Measurements from ENCODE around the gene FLT4. TPM values are rescaled to one million over a fixed set of nuclear protein-coding genes. Genes with fewer than 3 reads are reported as not detected.

The FLT4 gene
- total RNA-seq, 6 experiments from 2014 or later: not detected

DNA sequence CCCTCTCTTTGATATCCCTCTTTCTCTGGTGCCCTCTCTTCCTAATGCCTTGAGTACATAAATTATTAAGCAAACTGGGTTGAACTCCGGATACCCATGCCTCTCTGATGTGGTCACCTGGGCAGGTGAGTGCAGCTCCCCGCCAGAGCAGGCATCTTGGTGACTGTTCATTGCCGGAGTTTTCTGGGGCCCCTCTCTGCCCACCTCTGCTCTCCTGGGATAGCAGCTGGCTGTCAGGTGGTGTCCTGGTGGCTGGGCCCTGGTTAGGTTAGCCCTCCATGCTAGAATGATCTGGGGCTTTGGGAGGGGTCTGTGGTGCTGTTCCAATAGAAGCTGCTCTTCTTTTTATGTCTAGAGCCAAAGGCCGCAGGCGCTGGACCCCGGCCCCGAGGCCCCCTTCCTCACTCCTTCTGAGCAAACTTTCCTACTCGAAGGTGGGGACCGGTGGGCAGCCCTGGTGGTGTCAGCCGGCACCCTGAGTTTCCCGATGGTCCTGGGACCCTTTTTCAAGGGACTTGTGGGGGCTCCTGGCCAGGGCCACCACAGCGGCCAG lies 53.2 kb downstream of the FLT4 start:
- Mint-ChIP-seq H3K4me3 (no peak overlapping the region), H3K9me3 (peaks cover 5% of the 10 kb centered on the region; the same call in 1 of the 2 replicates), H3K4me1 (ENCODE audit: low read depth) (no peaks in the 10 kb centered on the region), H3K27me3 (ENCODE audit: insufficient read depth) (peaks cover 26% of the 10 kb centered on the region), H3K36me3 (ENCODE audit: low read depth) (no peaks in the 10 kb centered on the region; the same call in 1 of the 2 replicates), H3K27ac (no peak overlapping the region)
- TF ChIP-seq, protein P1, sequence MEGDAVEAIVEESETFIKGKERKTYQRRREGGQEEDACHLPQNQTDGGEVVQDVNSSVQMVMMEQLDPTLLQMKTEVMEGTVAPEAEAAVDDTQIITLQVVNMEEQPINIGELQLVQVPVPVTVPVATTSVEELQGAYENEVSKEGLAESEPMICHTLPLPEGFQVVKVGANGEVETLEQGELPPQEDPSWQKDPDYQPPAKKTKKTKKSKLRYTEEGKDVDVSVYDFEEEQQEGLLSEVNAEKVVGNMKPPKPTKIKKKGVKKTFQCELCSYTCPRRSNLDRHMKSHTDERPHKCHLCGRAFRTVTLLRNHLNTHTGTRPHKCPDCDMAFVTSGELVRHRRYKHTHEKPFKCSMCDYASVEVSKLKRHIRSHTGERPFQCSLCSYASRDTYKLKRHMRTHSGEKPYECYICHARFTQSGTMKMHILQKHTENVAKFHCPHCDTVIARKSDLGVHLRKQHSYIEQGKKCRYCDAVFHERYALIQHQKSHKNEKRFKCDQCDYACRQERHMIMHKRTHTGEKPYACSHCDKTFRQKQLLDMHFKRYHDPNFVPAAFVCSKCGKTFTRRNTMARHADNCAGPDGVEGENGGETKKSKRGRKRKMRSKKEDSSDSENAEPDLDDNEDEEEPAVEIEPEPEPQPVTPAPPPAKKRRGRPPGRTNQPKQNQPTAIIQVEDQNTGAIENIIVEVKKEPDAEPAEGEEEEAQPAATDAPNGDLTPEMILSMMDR (IDR thresholded peaks at IDR 0.05): no peak
- DNase-seq: no peak

DNA sequence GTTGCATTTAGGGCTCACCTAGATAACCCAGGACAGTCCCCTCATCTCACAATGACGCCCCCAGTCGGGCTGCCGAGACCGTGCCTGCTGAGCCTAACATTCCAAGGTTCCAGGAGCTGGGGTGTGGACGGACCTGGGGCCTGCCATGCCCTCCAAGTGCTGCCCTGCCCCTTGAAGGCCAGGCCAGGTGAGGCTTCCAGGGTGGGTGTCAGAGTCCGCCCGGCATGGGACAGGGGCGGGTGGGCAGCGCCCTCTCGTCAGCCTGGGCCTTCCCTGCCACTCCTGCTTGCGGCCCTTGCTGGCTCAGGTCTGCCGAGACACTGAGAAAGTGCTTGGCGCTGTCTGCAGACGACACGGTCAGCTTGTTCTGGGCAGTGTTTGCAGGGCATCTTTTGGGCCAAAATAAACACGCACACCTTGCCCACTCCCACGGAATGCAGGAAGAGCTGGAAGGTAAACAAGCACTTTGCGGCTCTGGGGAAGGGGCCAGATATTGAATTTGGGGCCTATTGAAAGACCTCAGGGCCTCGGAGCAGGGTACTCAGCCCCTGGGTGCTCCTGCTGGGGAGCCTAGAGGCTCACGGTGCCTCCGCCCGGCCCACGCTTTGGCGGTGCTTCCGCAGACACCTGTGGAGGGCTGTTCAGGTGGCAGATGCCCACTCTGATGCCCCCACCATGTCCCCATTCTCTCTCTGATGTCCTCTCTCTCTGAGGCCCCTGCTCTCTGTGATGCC lies 53.9 kb downstream of the FLT4 start:
- no peak for DNase-seq
- no peak overlapping the region for H3K4me3 Mint-ChIP-seq
- no peak overlapping the region for H3K27ac Mint-ChIP-seq
- H3K9me3 Mint-ChIP-seq: peaks cover 5% of the 10 kb centered on the region; the same call in 1 of the 2 replicates
- H3K36me3 Mint-ChIP-seq (ENCODE audit: low read depth): no peaks in the 10 kb centered on the region; the same call in 1 of the 2 replicates
- H3K27me3 Mint-ChIP-seq (ENCODE audit: insufficient read depth): peaks cover 26% of the 10 kb centered on the region
- no peaks in the 10 kb centered on the region for H3K4me1 Mint-ChIP-seq (ENCODE audit: low read depth)
- TF ChIP-seq, protein P1 (IDR thresholded peaks at IDR 0.05): no peak

DNA sequence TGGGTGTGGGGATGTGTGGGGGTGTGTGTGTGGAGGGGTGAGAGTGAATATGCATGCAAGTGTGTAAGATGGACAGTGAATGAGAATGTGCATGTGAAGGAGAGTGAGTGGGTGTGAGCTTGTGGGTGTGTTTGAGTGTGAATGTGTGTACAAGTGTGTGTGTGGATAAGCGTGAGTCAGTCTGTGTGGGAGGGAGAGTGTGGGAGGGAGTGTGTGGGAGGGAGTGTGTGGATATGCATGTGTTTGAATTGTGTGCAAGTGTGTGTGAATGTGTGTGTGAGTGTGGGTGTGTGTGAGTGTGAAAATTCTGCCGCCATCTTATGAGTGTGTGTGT lies 54.4 kb downstream of the FLT4 start:
- no peaks in the 10 kb centered on the region for H3K4me1 Mint-ChIP-seq (ENCODE audit: low read depth)
- H3K9me3 Mint-ChIP-seq: peaks cover 1% of the 10 kb centered on the region; the same call in 1 of the 2 replicates
- H3K4me3 Mint-ChIP-seq: no peak overlapping the region
- H3K27ac Mint-ChIP-seq: no peak overlapping the region
- H3K27me3 Mint-ChIP-seq (ENCODE audit: insufficient read depth): peaks cover 26% of the 10 kb centered on the region
- TF ChIP-seq, protein P1 (IDR thresholded peaks at IDR 0.05): no peak
- no peak for DNase-seq
- H3K36me3 Mint-ChIP-seq (ENCODE audit: low read depth): no peaks in the 10 kb centered on the region; the same call in 1 of the 2 replicates

DNA sequence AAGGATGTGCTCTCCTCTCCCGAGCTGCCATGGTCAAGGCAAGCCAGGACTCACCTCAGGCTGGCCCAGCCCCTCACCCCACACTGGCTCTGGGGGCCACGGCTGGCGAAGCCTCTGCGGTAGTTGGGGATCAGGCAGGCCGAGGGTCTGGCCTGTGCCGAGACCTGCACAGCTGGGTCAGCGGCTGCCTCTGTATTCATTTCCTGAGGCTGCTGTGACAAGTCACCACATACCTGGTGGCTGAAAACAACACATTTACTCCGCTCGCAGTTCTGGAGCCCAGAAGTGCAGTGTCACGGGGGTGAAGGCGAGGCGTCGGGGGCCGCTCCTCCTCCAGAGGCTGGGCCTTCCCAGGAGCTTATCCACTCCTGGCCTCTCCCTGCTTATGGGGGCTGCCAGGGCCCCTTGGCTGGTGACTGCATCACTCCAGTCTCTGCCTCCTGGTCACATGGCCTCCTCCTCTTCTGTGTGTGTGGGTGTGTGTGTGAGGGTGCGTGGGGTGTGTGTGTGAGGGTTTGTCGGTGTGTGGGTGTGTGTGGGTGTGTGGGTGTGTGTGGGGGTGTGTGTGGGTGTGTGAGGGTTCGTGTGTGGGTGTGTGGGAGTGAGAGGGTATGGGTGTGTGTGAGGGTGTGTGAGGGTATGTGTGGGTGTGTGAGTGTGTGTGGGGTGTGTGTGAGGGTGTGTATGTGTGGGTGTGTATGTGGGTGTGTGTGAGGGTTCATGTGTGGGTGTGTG lies 54.9 kb downstream of the FLT4 start:
- Mint-ChIP-seq H3K36me3 (ENCODE audit: low read depth) (no peaks in the 10 kb centered on the region; the same call in 1 of the 2 replicates), H3K9me3 (no peaks in the 10 kb centered on the region), H3K27ac (no peak overlapping the region), H3K27me3 (ENCODE audit: insufficient read depth) (peaks cover 30% of the 10 kb centered on the region), H3K4me1 (ENCODE audit: low read depth) (peaks cover 3% of the 10 kb centered on the region; the same call in 1 of the 2 replicates), H3K4me3 (no peak overlapping the region)
- TF ChIP-seq, protein P1 (IDR thresholded peaks at IDR 0.05): no peak
- DNase-seq: no peak

DNA sequence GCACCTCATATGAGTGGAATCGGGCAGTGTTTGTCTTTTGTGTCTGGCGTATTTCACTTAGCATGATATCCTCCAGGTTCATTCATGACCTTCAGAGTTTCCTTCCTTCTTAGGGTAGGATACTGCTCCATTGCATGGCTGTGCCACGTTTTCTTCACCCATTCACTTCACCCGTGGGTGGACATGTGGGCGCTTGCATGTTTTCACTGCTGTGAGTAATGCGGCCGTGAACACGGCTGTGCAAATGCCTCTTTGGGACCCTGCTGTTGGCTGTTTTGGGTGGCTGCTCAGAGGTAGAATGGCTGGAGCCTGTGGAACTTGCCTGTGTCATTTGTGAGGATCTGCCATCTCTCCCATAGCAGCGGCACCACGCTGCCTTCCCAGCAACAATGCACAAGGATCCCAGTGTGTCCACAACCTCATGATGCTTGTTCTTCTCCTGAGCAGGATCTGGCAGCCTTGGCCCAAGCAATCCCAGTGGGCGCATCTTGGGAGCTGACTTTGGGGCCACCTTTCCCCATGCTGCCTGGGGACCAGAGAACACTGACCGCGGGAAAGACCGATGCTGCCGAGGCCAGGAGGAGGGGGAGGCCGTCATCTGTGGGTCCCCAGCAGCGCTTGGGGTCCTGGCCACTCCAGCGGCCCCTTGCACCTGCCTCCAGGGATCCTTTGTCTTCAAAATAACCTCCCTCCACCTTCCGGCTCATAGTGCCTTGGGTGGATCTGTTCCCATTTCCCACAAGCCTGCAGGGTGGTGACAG lies 55.8 kb downstream of the FLT4 start:
- Mint-ChIP-seq H3K4me3 (no peak overlapping the region), H3K27ac (no peak overlapping the region), H3K9me3 (no peaks in the 10 kb centered on the region), H3K36me3 (ENCODE audit: low read depth) (no peaks in the 10 kb centered on the region; the same call in 1 of the 2 replicates), H3K4me1 (ENCODE audit: low read depth) (peaks cover 5% of the 10 kb centered on the region; the same call in 1 of the 2 replicates), H3K27me3 (ENCODE audit: insufficient read depth) (peaks cover 34% of the 10 kb centered on the region)
- TF ChIP-seq, protein P1 (IDR thresholded peaks at IDR 0.05): no peak
- no peak for DNase-seq
